HG03095 (cell line): ENCODE data around the gene CELSR3.

Experiments
- ATAC-seq: cut with Tn5 transposase; IDR thresholded peaks from one replicate; pipeline ENCODE4 v1.9.1; 2021; ENCODE audit warnings: moderate library complexity; ENCODE audit not compliant: unreplicated experiment

CELSR3 gene

GRCh38 chr3:48662753-48663488 lies at the start of gene CELSR3:
Gene CELSR3, minus strand, starts transcription at chr3:48662886. Its CDS starts 252 bp downstream, at chr3:48662634.
- no peak for ATAC-seq

- no peak for ATAC-seq
Observed at GRCh38 chr3:48711727-48712126, 49.0 kb upstream of the CELSR3 start.

GRCh38 chr3:48709051-48709461 lies 46.4 kb upstream of the CELSR3 start:
- ATAC-seq, result no peak

GRCh38 chr3:48708481-48708889 lies 45.8 kb upstream of the CELSR3 start:
- ATAC-seq, result no peak

- ATAC-seq, result no peak
Observed at GRCh38 chr3:48707157-48707556, 44.5 kb upstream of the CELSR3 start.

GRCh38 chr3:48702320-48702920 lies 39.7 kb upstream of the CELSR3 start:
- no peak for ATAC-seq

- no peak for ATAC-seq
Observed at GRCh38 chr3:48700731-48701405, 38.2 kb upstream of the CELSR3 start.

- ATAC-seq, result no peak
Observed at GRCh38 chr3:48698891-48699290, 36.2 kb upstream of the CELSR3 start.

- no peak for ATAC-seq
Observed at GRCh38 chr3:48697952-48698351, 35.3 kb upstream of the CELSR3 start.

GRCh38 chr3:48696601-48697000 lies 33.9 kb upstream of the CELSR3 start:
- no peak for ATAC-seq

- ATAC-seq, result no peak
Observed at GRCh38 chr3:48696156-48696555, 33.5 kb upstream of the CELSR3 start.

GRCh38 chr3:48695393-48695753 lies 32.7 kb upstream of the CELSR3 start:
- ATAC-seq, result no peak

- no peak for ATAC-seq
Observed at GRCh38 chr3:48694610-48695392, 32.1 kb upstream of the CELSR3 start.

GRCh38 chr3:48693826-48694225 lies 31.1 kb upstream of the CELSR3 start:
- ATAC-seq, result no peak

- no peak for ATAC-seq
Observed at GRCh38 chr3:48692551-48692950, 29.9 kb upstream of the CELSR3 start.

GRCh38 chr3:48690846-48691458 lies 28.3 kb upstream of the CELSR3 start:
- ATAC-seq, result no peak

- ATAC-seq, result no peak
Observed at GRCh38 chr3:48689384-48689783, 26.7 kb upstream of the CELSR3 start.

GRCh38 chr3:48688737-48689075 lies 26.0 kb upstream of the CELSR3 start:
- ATAC-seq, result no peak

GRCh38 chr3:48688032-48688736 lies 25.5 kb upstream of the CELSR3 start:
- no peak for ATAC-seq

- no peak for ATAC-seq
Observed at GRCh38 chr3:48687220-48687678, 24.6 kb upstream of the CELSR3 start.
